Stomach (tissue), 4 donors: ENCODE results near the gene SCIMP.
"Not testable (repeated sequence)": the region's sequence is repeated elsewhere in the genome, so short reads cannot be mapped to it uniquely, and the experiment has no call there.

Experiments
- CTCF ChIP-seq, 7 experiments: fragments of 450-650 bp in 4 of 7; fragments of 200-600 bp in 3 of 7; sonication (generic) in 3 of 7; IDR thresholded peaks; one replicate each; pipeline ENCODE4 v1.5.1; 2016 to 2019; ENCODE audit warnings: antibody characterized with exemption in 7 of 7, control low read depth in 2 of 7, mild to moderate bottlenecking in 1 of 7
- EP300 ChIP-seq: sonication (generic); formaldehyde crosslinking; IDR thresholded peaks from one replicate; pipeline ENCODE4 v1.6.1; 2017; ENCODE audit warnings: antibody characterized with exemption
- POLR2A ChIP-seq, 4 donors: fragments of 450-650 bp; IDR thresholded peaks; one replicate each; pipeline ENCODE4 v1.6.1; 2016; ENCODE audit warnings: antibody characterized with exemption in 4 of 4, control low read depth in 2 of 4, mild to moderate bottlenecking in 1 of 4, moderate library complexity in 1 of 4
- POLR2AphosphoS5 ChIP-seq, 3 donors: sonication (generic); formaldehyde crosslinking; IDR thresholded peaks; one replicate each; pipeline ENCODE4 v1.6.1; 2016; ENCODE audit warnings: antibody characterized with exemption in 3 of 3

- TF ChIP-seq CTCF (IDR thresholded peaks at IDR 0.05); POLR2A (IDR thresholded peaks at IDR 0.05); POLR2AphosphoS5 (IDR thresholded peaks at IDR 0.05); EP300: not testable (repeated sequence)
Observed at GRCh38 chr17:5221912-5222311, 12.7 kb downstream of the SCIMP start.
